LNCaP clone FGC (cell line): Measurements from ENCODE around the gene LMX1A.
A peak's percentile ranks its signal among the peaks of the same experiment; 100 is the strongest.

ENCODE experiments used
- DNase-seq: peaks from one replicate; pipeline ENCODE4 v3.0.0-alpha.2; 2011; ENCODE audit warnings: low read depth
- H3K4me3 ChIP-seq: 2 replicates; pipeline ENCODE4 v1.5.1; 2011; ENCODE audit warnings: mild to moderate bottlenecking, low read depth, low read length, control low read depth
- TF ChIP-seq, protein P1 (sequence below): IDR thresholded peaks from 2 replicates; pipeline ENCODE4 v1.5.1; 2012; ENCODE audit warnings: mild to moderate bottlenecking; ENCODE audit not compliant: control insufficient read depth, insufficient read depth; ENCODE audit errors: extremely low read depth

LMX1A gene

DNA sequence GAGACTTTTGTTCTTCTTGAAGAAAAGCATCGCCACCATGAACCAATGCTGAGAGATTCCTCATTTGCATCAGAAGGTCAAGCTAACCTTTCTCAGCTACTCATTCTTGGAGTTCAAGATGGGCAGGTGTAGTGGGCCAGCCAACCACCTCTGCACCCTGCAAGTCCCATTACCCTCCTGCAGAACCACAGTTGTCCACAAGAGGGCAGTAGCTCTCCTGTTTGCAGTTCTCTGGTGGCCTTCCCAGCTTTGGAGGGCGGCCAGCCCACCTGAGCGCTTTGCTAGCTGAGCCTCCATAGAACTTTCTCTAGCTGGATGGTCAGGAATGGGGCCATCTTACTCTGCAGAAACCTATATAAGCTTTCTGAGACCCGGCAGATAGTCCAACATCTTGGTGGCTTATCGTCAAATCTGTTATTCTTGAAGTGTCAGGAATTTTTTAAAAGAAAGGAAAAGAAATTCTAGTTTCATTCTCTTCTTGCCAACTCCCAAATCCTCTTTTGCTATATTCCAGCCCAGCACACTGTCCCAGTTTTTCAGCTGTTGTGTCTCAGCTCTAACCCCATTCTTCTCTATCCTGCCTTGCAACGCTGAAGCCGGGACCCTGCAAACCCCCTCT, 11.0 kb upstream of the LMX1A start:
- peak; percentile 47 for DNase-seq
- TF ChIP-seq, protein P1, sequence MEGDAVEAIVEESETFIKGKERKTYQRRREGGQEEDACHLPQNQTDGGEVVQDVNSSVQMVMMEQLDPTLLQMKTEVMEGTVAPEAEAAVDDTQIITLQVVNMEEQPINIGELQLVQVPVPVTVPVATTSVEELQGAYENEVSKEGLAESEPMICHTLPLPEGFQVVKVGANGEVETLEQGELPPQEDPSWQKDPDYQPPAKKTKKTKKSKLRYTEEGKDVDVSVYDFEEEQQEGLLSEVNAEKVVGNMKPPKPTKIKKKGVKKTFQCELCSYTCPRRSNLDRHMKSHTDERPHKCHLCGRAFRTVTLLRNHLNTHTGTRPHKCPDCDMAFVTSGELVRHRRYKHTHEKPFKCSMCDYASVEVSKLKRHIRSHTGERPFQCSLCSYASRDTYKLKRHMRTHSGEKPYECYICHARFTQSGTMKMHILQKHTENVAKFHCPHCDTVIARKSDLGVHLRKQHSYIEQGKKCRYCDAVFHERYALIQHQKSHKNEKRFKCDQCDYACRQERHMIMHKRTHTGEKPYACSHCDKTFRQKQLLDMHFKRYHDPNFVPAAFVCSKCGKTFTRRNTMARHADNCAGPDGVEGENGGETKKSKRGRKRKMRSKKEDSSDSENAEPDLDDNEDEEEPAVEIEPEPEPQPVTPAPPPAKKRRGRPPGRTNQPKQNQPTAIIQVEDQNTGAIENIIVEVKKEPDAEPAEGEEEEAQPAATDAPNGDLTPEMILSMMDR: peak; percentile 96
- H3K4me3 ChIP-seq: no peak overlapping the region

DNA sequence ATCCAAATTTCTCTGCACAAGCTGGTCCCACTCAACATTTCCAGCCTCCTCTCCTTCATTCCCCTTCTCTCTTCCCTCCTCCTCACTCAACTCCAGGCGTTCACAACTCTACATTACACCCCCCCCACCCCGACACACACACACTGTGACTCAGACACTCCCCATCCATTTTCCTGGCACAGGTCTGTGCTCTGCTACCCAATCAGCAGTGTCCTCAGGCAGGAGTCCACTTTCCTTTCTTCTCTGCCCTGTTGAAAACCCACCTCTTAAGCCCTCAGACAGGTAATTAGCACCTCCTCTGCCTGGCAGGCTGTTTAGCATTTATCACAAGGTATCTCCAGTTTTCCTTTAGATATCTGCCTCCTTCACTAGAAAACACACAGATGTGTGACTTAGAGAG, 8.8 kb upstream of the LMX1A start:
- TF ChIP-seq, protein P1: no peak
- no peak for DNase-seq
- no peak overlapping the region for H3K4me3 ChIP-seq

DNA sequence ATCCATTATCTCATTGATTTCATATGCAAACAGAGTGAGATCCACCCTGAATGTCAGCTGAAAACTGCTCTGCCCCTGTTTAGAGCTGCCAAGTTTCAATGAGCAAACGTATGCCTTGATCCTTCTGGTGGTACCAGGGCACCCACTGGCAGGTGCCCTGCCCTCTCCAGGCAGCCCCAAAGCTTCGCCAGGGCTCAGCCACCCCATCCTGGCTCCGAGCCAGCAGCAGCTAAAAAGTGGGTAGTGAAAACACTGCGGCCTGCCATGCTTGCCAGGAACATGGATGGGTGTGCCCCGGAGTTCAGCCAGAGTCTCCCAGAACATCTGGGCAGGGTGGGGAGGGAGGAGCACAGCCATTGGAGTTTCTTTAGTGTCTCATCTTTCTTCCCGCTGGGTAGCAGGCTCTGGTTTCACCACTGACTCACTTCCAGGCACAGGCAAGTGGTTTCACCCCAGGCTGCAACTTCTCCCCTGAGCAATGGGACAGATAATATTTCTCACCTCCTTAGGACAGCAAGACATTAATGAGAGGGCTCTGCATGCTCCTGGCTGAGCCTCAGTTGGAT, 8.1 kb upstream of the LMX1A start:
- H3K4me3 ChIP-seq: no peak overlapping the region
- TF ChIP-seq, protein P1: no peak
- no peak for DNase-seq

DNA sequence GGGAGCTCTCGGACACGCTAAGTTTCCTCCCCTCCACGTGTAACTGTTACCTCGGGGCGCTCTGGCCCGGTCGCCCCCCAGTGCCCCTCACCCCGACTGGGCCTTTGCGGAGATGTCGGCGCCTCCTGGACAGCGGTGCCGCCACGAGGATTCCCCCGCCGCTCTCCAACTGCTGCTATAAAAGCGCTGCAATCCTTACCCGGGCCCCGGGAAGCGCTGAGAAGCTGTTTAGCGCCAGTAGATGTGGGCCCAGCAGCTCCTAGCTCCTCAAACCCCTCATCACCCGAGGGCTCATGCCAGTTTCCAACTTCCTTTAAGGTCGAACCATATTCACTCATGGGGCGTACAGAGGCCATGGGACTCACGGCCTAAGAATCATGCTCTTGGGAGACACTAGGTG, 361 bp upstream of the LMX1A start:
- DNase-seq: no peak
- TF ChIP-seq, protein P1: no peak
- no peak overlapping the region for H3K4me3 ChIP-seq

DNA sequence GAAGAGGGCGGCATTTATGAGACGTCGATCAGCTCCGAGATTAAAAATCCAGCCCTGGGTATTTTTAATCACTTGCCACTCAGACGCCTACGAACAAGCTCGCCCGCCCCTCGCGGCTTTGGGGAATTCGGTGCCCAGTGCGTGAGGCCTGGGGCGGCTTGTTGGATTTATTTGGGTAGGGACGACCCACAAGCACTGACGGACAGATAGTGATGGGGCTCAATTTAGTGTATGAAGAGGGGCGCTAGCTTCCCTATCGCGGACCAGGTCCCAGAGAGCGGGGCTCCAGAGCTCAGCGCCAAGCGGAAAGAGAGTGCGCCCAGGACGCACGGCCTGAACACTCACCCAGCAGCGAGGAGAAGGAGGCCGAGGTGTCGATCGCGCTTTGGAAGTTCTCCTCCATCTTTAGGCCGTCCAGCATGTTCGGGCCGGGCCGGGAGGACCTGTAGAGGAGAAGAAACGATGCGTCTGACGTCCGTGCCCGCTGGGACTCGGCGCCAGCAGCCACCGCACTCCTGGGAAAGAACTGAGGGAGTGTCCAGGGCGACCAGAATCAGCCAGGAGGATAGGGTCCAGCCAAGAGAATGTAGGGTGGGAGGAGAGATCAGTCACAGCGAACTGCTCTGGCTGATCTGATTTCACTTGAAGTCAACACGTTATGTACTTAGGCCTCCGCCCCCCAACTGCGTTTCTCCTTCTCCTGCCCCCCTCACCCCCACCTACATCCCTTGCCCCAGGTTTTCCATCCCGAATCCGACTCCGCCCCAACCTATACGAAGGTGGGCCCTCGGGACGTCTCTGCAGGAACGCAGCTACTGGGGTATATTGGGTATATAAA, 1.2 kb downstream of the LMX1A start:
- TF ChIP-seq, protein P1: no peak
- no peak for DNase-seq
- peak overlapping the region; percentile 38; the same call in 1 of the 2 replicates for H3K4me3 ChIP-seq

DNA sequence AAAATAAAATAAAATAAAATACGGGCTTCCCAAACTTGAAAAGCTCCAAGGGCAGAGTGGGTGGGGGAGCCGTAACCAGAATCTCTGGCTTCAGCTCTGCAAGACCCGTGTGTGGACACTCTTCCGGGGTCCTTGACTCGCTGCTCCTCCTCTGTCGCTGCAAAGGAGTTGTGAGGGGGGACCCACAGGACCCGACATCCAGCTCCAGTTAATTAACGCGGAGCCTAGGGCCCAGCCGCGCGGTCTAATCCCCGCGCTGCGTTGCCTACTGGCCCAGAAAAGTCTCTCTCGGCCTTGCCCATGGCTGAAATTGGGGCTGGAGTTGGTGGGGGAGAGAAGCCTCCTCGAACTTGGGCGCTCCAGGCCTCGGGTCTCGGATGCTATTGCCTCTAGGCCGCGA, 1.8 kb downstream of the LMX1A start:
- no peak overlapping the region for H3K4me3 ChIP-seq
- DNase-seq: no peak
- TF ChIP-seq, protein P1: no peak
